HL-60/S4 treated with retinoic acid at 250 ng/mL for 4 days and 3 days (cell line): ENCODE data around the gene SPI1.

Source experiments
- in situ Hi-C: fragments of 300-500 bp; cut with MboI; formaldehyde crosslinking; loops from 2 replicates; pipeline ENCODE4 v1.7.0; 2022; ENCODE audit warnings: low sequenced_read_pairs

Gene SPI1

GRCh38 chr11:47378010-47378835, at the start of gene SPI1:
SPI1 (minus strand) TSS chr11:47378547; CDS start chr11:47378353, 194 bp downstream.
- in situ Hi-C loops: no loop called here

DNA sequence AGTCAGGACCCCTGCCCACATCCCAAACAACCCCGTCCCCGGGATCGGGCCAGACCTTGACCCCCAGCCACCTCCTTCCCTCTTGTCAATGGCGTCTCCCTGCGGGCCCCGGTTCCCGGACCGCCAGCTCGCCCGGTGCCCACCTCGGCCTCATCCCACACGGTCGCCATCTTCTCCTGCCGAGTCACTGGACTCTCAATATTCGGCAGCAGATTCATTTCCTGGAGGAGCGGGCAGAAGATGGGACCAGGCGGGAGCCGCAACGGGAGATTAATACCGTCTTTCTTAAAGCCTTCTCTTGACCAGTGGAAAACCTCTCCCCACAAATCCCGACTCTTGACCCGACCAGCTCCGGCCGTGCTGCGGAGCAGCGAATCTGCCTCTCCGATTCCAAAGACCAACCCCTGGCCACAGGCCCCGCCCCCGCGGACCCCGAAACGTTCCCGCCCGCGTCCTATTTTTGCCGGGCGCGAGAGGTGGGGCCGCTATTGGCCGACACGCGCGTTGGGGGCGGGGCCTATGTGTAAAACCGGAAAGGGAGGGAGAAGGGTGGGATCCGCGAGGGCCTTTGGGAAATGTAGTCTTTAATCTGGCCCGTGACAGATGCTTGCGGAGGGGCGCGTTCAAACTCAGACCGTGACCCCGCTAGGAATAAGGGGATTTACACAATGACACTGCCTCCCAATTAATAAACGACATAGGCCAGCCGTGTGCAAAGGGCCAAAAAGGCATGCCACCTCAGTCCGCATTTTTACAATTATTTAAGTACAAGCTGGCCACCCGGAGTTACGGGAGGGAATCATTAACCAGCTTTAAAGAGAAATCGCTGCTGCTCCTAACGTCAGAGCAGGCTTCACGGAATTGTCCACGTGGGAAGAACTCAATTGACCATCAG, 48.0 kb upstream of the SPI1 start, which contains the start of gene PSMC3:
TSS of gene PSMC3 (minus strand) at position 378 of the 895 bp plus-strand sequence. CDS start at position 218, 160 bp downstream.
- in situ Hi-C loops: loop anchor here (25.0 kb wide), 1 partner anchor 539 kb away; no protein-coding TSS in a partner anchor

DNA sequence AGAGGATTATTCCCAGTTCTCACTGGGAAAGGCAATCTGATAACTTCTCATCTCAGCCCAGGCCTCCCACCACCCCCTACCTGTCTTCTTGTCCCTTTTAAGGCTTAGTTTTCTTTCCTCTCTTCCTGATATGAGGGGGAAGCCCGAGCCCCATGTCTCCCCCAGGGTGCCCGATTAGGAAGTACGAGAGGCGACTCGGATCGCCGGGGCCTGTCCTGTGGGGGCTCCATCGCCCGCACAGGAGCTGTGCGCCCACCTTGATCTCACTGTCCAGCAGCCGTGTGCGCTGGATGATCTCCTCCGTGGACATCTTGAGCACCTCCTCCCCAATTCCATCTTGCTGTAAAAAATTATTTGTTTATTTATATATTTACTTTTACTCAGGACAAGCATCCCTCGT, 47.3 kb upstream of the SPI1 start:
- in situ Hi-C loops: loop anchor here (25.0 kb wide), 1 partner anchor 538 kb away; no protein-coding TSS in a partner anchor

- in situ Hi-C loops: loop anchor here (25.0 kb wide), 1 partner anchor 419 kb away; the partner anchor contains the start of gene NUP160
Observed at GRCh38 chr11:47418454-47419259, 40.3 kb upstream of the SPI1 start.

GRCh38 chr11:47417712-47418111, 39.4 kb upstream of the SPI1 start:
- in situ Hi-C loops: loop anchor here (25.0 kb wide), 1 partner anchor 420 kb away; the partner anchor contains the start of gene NUP160

GRCh38 chr11:47415949-47416472, 37.7 kb upstream of the SPI1 start:
- in situ Hi-C loops: loop anchor here (25.0 kb wide), 1 partner anchor 421 kb away; the partner anchor contains the start of gene NUP160

DNA sequence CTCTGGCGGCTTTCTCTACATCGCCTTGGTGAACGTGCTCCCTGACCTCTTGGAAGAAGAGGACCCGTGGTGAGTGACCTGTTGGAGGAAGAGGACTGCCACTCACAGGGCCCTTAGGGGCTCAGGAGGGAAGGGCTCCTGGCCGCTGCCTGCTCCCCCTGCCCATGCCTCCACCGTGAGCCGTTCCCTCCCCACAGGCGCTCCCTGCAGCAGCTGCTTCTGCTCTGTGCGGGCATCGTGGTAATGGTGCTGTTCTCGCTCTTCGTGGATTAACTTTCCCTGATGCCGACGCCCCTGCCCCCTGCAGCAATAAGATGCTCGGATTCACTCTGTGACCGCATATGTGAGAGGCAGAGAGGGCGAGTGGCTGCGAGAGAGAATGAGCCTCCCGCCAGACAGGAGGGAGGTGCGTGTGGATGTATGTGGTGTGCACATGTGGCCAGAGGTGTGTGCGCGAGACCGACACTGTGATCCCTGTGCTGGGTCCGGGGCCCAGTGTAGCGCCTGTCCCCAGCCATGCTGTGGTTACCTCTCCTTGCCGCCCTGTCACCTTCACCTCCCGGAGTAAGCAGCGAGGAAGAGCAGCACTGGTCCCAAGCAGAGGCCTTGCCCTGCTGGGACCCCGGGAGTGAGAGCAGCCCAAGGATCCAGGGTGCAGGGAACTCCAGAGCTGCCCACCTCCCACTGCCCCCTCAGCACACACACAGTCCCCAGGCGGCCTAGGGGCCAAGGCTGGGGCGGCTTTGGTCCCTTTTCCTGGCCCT, 36.9 kb upstream of the SPI1 start:
- in situ Hi-C loops: loop anchor here (25.0 kb wide), 1 partner anchor 422 kb away; the partner anchor contains the start of gene NUP160

GRCh38 chr11:47414685-47415070, 36.3 kb upstream of the SPI1 start:
- in situ Hi-C loops: loop anchor here (25.0 kb wide), 1 partner anchor 423 kb away; the partner anchor contains the start of gene NUP160

GRCh38 chr11:47413908-47414684, 35.7 kb upstream of the SPI1 start:
- in situ Hi-C loops: loop anchor here (25.0 kb wide), 1 partner anchor 423 kb away; the partner anchor contains the start of gene NUP160

- in situ Hi-C loops: loop anchor here (25.0 kb wide), 1 partner anchor 424 kb away; the partner anchor contains the start of gene NUP160
Observed at GRCh38 chr11:47413351-47413750, 35.0 kb upstream of the SPI1 start.

GRCh38 chr11:47411884-47412746, 33.8 kb upstream of the SPI1 start:
- in situ Hi-C loops: loop anchor here (25.0 kb wide), 1 partner anchor 425 kb away; the partner anchor contains the start of gene NUP160

GRCh38 chr11:47410370-47411264, 32.3 kb upstream of the SPI1 start:
- in situ Hi-C loops: loop anchor here (25.0 kb wide), 1 partner anchor 427 kb away; the partner anchor contains the start of gene NUP160

DNA sequence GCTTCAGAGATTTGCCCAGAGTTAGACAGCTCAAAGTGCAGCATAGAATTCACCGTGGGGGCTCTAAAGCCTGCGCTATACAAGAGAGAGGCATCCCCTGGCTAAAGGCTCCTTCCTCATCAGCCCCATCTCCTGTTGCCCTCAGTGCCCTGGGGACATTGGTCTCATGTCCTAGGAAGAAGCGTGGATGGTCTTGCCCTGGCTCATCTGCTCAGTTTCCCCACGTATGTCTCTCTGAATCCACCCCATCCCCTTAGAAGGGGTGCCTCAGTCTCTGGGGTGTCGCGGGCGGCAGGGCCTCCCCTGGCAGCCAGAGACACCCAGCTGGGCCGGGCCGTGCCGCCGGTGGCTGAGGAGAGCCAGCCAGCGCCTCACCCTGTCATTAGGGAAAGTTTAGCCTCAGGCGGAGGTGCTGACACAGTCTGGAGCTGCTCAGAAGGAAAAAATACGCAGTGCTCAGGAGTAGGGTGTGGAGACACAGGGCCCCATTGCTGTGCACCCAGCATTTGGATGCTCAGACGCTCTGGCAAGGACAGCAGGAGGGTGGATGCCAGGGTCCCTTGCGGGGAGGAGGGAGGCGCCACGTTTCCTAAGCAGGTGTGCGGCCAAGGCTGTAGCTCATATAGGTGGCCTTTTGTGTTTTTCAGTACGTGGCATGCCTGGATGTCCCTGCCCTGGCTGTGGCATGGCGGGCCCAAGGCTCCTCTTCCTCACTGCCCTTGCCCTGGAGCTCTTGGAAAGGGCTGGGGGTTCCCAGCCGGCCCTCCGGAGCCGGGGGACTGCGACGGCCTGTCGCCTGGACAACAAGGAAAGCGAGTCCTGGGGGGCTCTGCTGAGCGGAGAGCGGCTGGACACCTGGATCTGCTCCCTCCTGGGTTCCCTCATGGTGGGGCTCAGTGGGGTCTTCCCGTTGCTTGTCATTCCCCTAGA, 31.4 kb upstream of the SPI1 start:
- in situ Hi-C loops: loop anchor here (25.0 kb wide), 1 partner anchor 428 kb away; the partner anchor contains the start of gene NUP160

DNA sequence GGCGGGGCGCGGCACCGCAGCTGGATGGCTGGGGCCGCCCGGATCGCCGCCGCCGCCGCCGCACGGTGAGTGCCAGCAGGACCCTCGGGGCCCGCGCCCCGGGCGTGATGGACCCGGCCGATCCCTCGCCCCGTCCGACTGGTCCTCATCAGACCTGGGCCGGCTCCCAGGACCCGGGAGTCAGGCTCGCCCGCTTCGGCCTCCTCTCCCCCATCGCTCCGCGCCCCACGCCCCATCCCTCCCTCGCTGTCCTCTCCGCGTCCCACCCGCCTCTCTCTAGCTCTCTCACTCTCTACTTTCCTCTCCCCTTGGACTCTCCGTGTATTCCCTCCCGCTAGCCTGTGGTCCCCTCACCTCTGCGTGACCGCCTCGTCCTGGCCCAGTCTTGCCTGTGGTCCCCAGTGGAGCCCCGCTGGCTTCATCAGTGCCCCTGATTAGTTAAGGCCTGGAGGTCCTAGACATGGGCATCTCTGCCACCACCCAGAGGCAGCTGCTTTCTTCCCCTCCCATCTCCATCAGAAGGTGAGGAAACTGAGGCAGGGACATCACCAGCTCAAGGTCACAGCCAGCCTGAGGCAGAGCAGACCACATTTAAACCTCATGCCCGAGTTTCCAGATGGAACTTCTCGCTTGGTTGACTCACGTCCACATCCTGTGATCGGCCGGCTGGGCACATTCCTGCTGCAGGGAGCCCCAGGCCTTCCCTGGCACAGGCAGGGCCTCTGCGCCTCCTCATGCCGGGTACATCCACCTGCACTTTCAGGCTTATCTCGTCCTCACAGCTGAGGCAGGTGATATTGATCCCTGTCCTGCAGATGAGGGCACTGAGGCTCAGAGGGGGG, 30.5 kb upstream of the SPI1 start:
- in situ Hi-C loops: loop anchor here (25.0 kb wide), 1 partner anchor 428 kb away; the partner anchor contains the start of gene NUP160
